Measurements from ENCODE around the gene BUB1B.

Gene BUB1B

DNA sequence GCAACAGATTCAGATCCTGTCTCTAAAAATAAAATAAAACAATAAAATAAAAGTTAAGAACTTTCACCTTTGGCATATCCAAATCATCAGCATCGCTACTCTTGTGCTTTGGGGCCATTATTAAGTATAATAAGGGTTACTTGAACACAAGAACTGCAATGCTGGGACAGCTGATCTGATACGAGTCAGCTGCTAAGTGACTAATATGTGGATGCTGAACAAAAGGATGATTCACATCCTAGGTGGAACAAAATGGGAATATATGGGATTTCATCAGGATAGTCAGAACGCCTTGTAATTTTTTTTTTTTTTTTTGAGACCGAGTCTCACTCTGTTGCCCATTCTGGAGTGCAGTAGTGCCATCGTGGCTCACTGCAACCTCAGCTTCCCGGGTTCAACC, 29.7 kb downstream of the BUB1B start:
- DNase-seq (ENCODE audit: low read depth): no peak

DNA sequence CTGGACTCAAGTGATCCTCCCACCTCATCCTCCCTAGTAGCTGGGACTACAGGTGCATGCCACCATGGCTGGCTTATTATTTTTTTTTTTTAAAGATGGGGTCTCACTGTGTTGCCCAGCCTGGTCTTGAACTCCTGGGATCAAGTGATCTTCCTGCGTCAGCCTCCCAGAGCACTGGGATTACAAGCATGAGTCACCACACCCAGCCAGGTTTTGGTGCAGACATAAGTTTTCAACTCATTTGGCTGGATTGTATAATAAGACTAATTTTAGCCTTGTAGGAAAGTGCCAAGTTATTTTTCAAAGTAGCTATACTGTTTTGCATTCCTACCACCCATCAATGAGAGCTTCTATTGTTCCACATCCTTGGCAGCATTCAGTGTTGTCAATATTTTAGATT, 32.1 kb downstream of the BUB1B start:
- DNase-seq (ENCODE audit: low read depth): no peak

DNA sequence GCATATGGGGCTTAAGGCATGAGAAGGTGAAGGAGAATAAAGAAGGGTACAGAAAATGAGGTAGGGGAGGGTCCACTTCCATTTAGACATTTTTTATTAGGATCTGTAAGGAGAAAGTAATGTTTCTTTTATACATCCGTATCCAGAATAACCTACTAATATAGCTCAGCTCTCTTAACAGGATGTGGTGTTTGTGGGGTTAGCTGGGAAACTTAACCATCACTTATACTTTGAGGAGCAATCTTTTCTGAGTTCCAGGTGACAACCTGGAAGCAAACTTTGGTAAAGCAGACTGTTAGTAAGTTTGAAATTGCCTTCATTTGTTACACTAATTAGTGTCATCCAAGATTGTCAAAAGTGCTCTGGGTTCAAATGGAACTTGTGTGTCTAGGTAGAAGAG, 36.6 kb downstream of the BUB1B start:
- no peak for DNase-seq (ENCODE audit: low read depth)

DNA sequence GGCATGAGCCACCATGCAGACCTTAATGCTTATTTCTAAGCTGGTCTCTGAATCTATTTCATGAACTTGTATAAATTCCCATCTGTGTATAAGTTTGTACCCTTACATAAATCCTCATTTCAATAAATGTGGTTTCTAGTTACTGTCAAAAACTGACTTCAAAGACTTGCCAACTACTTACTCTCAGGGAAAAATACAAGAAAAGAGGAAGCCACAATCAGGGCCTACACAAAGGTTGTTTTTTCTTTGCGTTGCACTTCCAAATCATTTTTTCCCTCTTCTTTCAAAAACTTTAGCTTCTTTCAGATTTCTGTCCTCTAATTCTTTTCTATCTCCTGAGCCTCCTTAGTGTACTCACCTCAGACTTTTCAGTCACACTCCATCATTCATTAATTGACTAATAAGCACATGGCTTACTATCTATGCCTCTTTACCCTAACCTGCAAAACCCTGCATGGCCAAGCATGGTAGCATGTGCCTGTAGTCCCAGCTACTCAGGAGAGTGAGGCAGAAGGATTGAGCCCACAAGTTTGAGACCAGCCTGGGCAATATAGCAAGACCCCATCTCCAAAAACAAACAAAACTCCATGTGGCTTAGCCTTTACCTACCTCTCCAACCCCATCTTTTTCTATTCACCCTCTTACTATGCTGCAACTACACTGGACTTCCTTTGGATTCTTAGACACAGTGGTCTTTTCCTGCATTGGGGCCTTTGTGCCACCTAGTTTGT, 37.7 kb downstream of the BUB1B start:
- no peak for DNase-seq (ENCODE audit: low read depth)

DNA sequence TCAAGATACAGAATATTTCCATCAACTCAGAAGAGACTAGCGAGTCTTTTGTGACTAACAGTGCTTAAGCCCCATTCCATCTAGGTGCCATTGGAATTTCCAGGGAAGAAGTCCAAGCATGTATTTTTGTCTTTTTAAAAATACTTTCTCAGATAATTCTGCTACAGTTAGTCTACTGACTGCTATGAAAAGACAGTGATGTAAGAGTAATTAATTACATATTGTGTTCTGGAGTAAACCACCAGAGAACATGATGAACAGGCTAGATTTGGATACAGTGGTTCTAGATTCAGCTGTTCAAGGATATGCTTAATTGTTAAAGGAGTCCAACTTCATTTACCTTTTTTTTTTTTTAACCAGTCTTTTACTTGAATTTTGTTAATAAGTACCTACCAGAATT, 43.2 kb downstream of the BUB1B start:
- no peak for DNase-seq (ENCODE audit: low read depth)

DNA sequence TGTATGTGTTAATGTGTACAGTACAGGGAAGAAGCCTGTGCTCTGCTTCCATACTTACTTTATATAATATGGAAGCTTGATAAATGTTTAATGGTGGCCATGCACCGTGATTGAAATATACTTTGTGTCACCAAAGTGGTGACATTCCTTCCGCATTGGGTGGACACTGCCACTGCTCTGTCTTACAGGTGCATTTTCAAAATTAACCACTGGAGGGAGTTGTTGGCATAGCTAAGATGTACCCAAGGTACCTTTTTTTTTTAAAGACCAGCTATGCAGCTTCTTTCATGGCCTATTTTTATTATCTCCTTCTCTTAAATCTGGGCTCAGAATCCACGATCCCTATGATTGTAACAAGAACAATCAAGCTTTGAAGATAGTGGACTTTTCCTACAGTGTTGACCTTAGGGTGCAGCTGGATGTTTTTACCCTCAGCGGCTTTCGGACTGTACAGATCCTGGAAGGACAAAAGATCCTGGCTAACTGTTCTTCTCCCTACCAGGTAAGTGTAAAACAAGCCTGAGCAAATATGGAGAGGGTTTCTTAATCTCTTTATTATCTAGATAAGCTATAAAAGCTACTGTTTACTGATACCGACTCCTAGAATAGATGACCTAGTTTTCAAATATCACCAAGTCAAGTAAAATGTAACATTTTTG, 56.4 kb downstream of the BUB1B start:
- DNase-seq (ENCODE audit: low read depth): no peak

DNA sequence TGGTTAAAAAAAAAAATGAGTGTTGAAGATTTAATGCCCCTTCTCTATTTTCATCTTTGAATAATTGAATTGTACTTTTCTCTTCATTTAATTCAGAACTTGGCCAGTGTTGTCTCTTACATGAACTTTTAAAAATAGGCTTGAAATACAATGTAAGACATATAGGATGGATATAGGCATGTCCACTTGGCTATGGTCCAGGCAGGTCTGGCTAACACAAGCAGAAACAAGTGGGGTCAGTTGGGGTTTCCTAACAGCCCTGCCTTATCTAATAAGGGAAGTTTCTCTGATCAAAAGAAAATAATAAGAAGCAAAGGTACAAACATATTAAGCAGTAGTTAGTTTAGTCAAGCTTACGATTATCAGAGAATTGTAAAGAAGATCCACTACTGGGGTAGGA, 58.9 kb downstream of the BUB1B start:
- no peak for DNase-seq (ENCODE audit: low read depth)

DNA sequence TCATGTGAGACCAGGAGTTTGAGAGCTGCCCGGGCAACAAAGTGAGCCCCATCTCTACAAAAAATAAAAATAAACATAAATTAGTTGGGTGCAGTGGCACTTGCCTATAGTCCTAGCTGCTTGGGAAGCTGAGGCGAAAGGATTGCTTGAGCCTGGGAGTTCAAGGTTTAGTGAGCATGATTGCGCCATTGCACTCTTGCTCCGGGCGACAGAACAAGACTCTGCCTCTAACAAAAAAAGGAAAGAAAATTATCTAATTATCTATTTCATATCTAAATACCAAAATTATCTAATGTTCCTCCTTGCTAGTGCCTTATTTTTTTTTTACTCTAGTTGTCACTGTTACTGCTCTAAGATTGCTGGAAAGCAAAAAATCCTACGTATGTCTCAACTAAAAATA, 61.3 kb downstream of the BUB1B start:
- DNase-seq (ENCODE audit: low read depth): no peak

DNA sequence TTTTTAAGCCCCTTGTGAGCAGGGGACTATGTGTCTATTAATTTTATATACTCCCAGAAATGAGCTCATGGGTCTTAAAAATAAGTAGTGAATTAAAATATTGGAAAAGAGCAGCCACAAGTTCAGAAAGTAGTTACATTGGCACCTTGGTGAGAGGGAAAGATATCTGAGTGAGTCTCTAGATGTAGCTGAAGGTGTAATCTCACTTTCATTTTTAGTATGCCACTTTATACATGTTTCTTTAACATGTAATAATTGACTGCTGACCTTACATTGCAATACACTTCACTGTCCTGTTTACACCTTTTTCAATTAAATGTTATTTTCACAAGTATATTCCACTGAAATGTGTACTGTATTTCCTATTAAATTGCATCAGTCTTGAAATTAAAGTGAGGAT, 65.9 kb downstream of the BUB1B start:
- no peak for DNase-seq (ENCODE audit: low read depth)

DNA sequence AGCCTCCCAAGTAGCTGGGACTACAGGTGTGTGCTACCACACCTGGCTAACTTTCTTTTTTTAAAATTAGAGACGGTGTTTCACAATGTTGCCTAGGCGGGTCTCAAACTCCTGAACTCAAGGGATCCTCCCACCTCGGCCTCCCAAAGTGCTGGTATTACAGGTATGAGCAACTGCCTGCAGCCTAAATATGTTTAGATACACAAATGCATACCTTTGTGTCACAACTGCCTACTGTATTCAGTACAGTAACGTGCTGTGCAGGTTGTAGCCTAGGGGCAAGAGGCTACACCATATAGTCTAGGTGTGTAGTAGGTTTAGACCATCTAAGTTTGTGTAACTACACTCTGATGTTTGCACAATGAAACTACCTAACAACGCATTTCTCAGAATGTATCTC, 68.4 kb downstream of the BUB1B start:
- DNase-seq (ENCODE audit: low read depth): no peak

DNA sequence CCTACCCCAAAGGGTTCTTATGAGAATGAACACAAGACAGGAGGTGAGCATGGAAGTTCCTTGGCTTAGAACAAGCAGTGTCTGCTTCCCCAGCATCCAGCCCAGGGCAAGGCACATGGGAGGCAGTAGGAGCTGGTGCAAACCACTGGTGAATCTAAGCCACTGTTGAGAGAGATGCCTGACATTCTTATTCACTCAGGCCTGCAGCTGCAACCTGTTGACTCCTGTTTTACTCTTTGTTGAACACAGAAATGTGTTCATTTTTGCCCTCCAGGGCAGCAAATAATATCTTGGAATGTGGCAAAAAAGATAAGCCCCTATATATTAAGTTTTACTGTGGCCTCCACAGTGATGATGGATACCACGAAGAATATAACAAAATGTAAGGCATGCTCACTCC, 69.1 kb downstream of the BUB1B start:
- DNase-seq (ENCODE audit: low read depth): no peak

DNA sequence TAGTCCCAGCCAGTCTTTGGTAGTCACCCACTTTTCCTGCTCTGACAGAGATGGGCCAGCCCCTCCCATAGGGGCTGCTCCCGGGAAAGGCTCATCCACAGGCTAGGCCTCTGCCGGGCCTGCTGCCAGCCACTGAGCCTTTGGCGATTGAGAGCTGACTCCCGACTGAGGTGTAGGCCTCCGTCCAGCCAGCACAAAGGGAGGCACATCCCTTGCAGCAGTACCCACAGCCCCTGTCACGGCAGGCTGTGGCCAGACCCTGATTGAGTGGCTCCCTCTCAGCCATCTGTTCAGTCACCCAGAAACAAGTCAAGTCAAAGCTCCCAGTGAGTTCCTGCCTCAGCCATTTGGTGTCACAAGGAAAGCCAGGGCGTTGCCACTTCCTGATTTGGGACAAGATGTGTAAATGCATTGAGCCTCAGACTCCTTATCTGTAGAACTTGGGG, 71.8 kb downstream of the BUB1B start:
- DNase-seq (ENCODE audit: low read depth): no peak

DNA sequence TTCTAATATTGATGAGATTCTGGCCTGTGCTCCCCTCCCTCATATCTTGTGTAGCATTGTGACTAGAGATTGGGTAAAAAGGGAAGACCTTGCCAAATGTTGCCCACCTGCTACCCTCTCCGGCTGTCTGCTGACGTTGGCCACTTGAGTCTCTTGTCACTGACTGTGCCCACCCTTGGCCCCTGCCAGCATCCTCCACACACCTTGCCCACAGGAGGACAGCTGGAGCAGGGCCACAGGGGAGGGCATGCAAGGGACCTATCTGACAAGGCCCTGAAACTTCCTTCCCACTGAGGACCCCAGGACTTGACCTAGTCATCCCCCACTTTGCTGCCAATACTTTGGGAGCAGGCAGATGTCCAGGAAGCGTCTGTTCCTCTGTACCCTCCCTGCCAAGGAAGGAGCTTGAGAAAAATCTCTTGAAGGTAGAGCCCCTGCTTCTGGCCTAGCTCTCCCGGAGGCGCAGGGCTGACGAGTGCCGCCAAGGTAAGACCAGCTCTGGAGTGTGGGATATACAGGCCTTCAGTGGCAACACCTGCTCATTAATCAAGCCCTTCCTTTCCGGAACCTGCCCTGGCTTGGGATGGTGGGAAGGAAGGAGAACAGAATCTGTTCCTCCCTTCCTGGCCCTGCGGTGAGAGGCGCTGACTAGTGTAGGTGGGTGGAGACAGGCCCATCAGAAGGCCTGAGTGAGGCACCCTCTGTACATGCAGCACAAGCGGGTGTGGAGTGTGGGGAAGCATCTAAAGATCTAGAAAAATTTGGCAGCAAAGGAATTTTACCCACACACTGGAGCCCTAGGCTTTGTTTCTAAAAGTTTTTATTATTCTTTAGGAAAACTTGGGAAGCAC, 73.1 kb downstream of the BUB1B start:
- DNase-seq (ENCODE audit: low read depth): no peak

DNA sequence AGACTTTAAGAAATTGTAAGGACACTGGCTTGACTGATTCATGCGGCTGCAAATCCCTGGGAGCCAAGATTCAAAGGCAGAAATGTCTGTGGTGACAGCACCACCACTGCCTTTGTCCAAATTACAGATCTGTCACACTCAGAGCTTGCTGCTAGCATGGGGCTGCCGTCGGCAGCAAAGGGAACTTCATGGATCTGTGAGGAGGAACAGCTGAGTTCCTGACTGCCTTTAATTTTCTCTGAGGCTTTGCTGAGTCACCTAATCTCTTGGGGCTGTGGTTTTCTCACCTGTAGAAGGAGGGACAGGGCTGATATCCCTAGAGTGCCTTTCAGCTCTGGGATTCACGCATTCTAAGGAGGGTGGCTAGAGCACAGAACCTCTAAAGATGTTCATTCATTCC, 73.9 kb downstream of the BUB1B start:
- DNase-seq (ENCODE audit: low read depth): no peak

DNA sequence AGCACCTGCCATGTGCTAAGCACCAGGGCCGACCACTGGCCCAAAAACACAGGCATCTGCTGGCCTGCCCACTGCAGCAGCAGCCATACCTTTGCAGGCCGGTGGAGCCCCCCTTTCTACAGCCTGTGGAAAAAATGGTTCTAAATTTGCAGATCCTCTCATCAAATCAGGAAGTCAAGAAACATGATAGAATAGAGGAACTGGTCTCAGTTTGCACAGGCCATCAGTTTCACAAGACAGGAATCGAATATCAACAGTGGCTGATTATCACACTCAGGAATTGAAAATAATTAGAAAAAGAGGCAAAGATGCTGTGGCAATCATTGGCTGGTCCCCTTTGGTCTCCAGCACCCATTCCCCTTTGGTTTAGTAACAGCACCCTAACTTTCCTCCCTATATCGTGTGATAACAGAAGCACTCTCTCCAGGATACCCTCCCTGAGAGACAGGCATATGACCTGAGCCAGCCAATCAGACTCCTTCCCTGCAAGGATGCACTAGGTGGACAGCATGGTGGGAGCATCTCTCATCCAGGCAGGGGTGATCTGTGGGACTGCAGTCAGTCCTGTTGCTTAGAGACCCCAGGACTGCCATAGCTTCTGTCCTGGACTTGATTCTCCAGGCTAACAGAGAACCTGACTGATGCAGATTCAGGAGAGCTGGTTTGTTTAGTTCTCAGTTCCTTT, 74.5 kb downstream of the BUB1B start:
- DNase-seq (ENCODE audit: low read depth): no peak

DNA sequence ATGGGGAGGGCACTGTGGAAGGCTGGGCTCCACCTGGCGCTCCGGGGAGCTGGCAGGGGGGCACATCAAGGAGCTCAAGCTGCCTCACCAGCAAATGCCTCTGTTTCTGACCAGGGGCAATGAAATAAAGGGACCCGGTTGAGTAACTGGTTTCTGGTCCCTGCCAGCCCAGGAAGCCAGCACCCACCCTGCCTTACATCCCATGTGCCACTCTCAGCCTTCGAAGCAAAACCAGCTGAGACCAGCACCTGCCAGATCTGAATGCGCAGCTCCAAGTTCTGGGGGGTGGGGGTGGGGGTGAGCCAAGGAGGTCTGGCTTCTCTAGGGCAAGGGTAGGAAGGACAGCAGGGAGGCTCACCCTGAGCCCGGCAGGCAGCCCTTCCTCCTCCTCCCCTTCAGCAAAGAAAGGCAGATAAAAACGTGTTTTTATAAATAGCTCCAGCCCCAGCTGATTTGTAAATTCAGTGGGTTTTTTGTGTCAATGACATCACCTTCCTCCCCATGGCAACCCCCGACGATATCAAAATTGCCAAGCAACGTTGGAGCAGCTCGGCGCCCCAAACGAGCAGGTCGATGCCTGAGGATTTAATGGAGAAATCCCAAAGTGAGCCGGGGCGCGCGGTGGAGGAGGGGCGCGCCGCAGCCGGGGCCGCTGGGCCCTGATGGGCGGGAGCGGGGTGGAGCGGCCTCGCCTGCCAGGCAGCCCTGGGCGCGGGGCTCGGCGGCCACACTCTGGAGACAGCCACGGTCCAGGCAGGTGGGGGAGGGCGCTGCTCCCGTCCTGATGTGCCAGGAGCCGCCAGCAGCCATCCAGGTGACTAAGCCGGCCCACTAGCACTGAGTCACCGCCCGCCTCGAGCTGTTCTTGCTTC, 77.9 kb downstream of the BUB1B start, which contains the start of gene PAK6:
Gene PAK6 (plus strand): TSS at position 532 of the 872 bp plus-strand sequence. CDS start 25,723 bp downstream, outside the sequence.
- no peak for DNase-seq (ENCODE audit: low read depth)

DNA sequence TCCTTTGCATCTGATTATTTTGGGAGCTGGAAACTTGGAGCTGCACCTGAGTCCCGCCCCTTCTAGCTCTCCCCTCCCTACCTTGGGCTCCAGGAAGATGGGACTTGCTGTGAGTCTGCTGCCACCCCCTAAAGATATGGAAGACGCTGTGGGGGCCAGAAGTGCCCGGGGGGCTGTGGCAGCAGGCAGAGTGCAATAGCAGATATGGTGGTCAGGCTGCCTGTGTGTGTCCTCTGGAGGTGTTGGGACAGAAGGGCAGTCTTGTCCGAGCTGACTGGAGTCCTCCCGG, 78.5 kb downstream of the BUB1B start:
- no peak for DNase-seq (ENCODE audit: low read depth)

DNA sequence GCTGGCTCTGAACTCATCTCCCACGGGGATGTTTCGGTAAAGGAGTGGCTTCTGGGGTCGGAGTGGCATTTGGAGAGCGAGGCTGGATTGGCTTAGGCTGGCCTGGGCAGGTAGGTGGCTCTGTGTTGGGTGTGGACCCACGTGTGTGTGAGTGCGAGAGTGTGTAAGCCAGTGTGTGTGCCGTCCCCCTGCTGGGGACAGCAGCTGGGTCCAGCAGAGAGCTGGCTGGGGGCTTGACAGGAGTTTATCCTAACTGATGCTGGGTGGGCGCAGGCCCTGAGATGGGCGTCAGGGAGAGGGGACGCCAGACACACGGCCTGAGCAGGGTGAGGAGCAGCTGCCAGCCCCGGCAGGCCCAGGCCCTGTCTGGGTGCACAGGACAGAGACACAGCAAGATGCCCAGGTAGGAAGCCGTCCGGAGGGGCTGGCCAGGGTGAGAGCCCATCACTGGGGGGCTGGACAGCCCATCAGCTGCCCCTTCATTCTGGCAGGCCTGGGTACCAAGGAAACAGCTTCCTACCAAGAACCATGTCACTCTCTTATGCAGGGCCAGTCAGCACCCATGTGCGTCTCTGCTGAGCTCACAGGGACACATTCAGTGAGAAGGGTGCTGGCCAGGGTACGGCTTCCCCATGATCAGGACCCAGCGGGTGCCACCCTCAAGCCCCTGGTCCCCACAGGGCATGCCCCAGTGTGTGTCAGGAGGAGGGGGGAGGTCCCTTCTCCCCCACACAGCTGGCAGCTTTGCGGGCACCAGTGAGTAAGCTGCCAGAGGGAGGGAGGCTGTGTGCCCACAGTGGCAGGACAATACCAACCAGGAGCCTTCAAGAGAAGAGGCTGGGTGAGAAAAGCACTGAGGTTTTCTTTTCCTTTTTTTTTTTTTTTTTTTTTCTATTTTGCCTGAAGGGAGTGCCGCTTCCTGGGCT, 79.1 kb downstream of the BUB1B start:
- no peak for DNase-seq (ENCODE audit: low read depth)

DNA sequence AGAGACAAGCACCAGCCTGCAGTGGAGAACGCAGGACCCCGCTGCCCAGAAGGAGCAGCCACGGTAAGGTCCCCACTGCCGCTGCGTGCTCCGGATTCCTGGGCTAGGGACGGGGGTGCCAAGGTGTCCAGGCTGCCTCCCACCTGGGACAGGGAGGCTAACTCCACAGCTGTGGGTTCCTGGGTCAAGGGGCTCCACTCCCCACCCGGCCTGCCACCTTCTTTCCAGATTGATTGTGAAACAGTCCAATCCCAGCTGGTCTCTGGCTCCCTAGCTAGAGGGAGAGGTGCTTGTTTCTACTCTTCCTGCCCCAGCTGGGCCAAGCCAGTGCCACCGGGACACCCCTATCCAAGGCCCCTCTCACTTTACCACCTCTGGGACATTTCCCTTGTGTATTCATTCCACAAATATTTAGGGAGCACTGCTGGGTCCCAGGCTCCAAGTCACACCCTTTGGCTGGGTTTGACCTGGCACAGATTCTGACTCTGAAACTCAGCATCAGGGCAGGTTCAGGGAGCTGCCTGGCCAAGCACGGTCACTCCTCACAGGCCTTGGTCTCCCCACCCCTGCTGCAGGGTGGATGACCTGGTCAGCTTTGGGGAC, 79.9 kb downstream of the BUB1B start:
- no peak for DNase-seq (ENCODE audit: low read depth)
